Measurements from ENCODE around the gene ST6GALNAC5.

ST6GALNAC5 gene

GRCh38 chr1:76939050-76939816 is 72.0 kb downstream of the ST6GALNAC5 start:
- Histone ChIP-seq H3K27ac (replicated peaks) (no peak overlapping the region), H3K27me3 (ENCODE audit: insufficient read depth, poor library complexity, severe bottlenecking) (no peaks in the 10 kb centered on the region), H3K4me3 (replicated peaks; ENCODE audit: insufficient read depth, low read length) (no peak overlapping the region)
- no peak for DNase-seq (ENCODE audit: low read depth in 1 of 2, low spot score in 1 of 2)
- TF ChIP-seq GABPA (IDR thresholded peaks at IDR 0.05; ENCODE audit: low read depth) = no peak
- no peak for TF ChIP-seq SPI1 (IDR thresholded peaks at IDR 0.05; ENCODE audit: borderline replicate concordance, low read depth)
- TF ChIP-seq, protein P1, sequence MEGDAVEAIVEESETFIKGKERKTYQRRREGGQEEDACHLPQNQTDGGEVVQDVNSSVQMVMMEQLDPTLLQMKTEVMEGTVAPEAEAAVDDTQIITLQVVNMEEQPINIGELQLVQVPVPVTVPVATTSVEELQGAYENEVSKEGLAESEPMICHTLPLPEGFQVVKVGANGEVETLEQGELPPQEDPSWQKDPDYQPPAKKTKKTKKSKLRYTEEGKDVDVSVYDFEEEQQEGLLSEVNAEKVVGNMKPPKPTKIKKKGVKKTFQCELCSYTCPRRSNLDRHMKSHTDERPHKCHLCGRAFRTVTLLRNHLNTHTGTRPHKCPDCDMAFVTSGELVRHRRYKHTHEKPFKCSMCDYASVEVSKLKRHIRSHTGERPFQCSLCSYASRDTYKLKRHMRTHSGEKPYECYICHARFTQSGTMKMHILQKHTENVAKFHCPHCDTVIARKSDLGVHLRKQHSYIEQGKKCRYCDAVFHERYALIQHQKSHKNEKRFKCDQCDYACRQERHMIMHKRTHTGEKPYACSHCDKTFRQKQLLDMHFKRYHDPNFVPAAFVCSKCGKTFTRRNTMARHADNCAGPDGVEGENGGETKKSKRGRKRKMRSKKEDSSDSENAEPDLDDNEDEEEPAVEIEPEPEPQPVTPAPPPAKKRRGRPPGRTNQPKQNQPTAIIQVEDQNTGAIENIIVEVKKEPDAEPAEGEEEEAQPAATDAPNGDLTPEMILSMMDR (IDR thresholded peaks at IDR 0.05; ENCODE audit: insufficient read depth, low read length) = no peak
- no peak for TF ChIP-seq POLR2AphosphoS5 (IDR thresholded peaks at IDR 0.05; ENCODE audit: low read depth)
- TF ChIP-seq, protein P2, sequence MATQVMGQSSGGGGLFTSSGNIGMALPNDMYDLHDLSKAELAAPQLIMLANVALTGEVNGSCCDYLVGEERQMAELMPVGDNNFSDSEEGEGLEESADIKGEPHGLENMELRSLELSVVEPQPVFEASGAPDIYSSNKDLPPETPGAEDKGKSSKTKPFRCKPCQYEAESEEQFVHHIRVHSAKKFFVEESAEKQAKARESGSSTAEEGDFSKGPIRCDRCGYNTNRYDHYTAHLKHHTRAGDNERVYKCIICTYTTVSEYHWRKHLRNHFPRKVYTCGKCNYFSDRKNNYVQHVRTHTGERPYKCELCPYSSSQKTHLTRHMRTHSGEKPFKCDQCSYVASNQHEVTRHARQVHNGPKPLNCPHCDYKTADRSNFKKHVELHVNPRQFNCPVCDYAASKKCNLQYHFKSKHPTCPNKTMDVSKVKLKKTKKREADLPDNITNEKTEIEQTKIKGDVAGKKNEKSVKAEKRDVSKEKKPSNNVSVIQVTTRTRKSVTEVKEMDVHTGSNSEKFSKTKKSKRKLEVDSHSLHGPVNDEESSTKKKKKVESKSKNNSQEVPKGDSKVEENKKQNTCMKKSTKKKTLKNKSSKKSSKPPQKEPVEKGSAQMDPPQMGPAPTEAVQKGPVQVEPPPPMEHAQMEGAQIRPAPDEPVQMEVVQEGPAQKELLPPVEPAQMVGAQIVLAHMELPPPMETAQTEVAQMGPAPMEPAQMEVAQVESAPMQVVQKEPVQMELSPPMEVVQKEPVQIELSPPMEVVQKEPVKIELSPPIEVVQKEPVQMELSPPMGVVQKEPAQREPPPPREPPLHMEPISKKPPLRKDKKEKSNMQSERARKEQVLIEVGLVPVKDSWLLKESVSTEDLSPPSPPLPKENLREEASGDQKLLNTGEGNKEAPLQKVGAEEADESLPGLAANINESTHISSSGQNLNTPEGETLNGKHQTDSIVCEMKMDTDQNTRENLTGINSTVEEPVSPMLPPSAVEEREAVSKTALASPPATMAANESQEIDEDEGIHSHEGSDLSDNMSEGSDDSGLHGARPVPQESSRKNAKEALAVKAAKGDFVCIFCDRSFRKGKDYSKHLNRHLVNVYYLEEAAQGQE (IDR thresholded peaks at IDR 0.05; ENCODE audit: insufficient replicate concordance, low read depth) = no peak

GRCh38 chr1:76939817-76940216 is 72.5 kb downstream of the ST6GALNAC5 start:
- Histone ChIP-seq H3K27me3 (ENCODE audit: insufficient read depth, poor library complexity, severe bottlenecking) (no peaks in the 10 kb centered on the region), H3K4me3 (replicated peaks; ENCODE audit: insufficient read depth, low read length) (no peak overlapping the region), H3K27ac (replicated peaks) (no peak overlapping the region)
- no peak for DNase-seq (ENCODE audit: low read depth in 1 of 2, low spot score in 1 of 2)
- no peak for TF ChIP-seq POLR2AphosphoS5 (IDR thresholded peaks at IDR 0.05; ENCODE audit: low read depth)
- TF ChIP-seq GABPA (IDR thresholded peaks at IDR 0.05; ENCODE audit: low read depth) = no peak
- TF ChIP-seq SPI1 (IDR thresholded peaks at IDR 0.05; ENCODE audit: borderline replicate concordance, low read depth) = no peak
- TF ChIP-seq, protein P2 (IDR thresholded peaks at IDR 0.05; ENCODE audit: insufficient replicate concordance, low read depth) = no peak
- TF ChIP-seq, protein P1 (IDR thresholded peaks at IDR 0.05; ENCODE audit: insufficient read depth, low read length) = no peak

DNA sequence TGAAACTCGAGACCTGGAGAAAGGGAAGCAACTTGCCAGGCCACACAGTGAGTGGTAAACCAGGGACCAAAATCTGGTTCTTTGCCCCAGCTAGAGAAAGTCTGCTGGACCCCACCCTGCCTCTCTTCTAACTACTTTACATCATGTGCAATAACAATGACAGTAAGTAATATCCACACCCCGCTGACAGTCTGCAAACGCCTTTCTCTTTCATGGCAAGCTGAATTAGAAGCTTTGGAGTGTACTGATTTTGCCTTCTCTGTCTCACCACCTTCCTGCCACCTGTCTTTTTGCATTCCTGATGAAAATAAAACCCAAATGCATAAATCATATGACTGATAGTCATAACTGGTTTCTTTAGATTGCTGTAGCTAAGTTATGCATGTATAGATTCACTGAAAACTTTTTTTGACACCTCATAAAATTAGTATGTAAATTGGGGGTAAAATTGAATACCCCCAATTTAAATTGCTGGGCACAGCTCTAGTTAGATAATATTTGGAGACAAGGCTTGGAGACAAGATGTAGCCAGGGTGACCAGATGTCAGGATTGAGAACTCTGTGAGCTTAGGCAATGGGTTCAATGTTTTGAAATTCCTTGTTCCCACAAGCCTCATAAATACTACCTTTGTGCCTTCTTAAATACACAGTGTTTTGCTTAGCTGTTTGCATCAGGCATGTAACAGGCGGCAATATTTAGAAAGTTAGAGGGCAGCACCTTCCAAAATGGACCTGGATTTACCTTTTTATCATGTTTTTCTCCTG is 73.5 kb downstream of the ST6GALNAC5 start:
- no peak overlapping the region for H3K4me3 ChIP-seq (replicated peaks; ENCODE audit: insufficient read depth, low read length)
- TF ChIP-seq, protein P2 (IDR thresholded peaks at IDR 0.05; ENCODE audit: insufficient replicate concordance, low read depth) = no peak
- no peak for TF ChIP-seq GABPA (IDR thresholded peaks at IDR 0.05; ENCODE audit: low read depth)
- TF ChIP-seq, protein P1 (IDR thresholded peaks at IDR 0.05; ENCODE audit: insufficient read depth, low read length) = no peak
- no peak for TF ChIP-seq SPI1 (IDR thresholded peaks at IDR 0.05; ENCODE audit: borderline replicate concordance, low read depth)
- no peak for TF ChIP-seq POLR2AphosphoS5 (IDR thresholded peaks at IDR 0.05; ENCODE audit: low read depth)
- no peak overlapping the region for H3K27ac ChIP-seq (replicated peaks)
- no peaks in the 10 kb centered on the region for H3K27me3 ChIP-seq (ENCODE audit: insufficient read depth, poor library complexity, severe bottlenecking)
- DNase-seq (ENCODE audit: low read depth in 1 of 2, low spot score in 1 of 2) = no peak

All from HL-60 (cell line).